HG03469 (cell line): ENCODE measurements around the gene PTCSC3.

ENCODE experiments used
- ATAC-seq: cut with Tn5 transposase; IDR thresholded peaks from one replicate; pipeline ENCODE4 v1.9.1; 2021; ENCODE audit warnings: mild to moderate bottlenecking, moderate library complexity, moderate number of reproducible peaks; ENCODE audit not compliant: unreplicated experiment

PTCSC3 gene

DNA sequence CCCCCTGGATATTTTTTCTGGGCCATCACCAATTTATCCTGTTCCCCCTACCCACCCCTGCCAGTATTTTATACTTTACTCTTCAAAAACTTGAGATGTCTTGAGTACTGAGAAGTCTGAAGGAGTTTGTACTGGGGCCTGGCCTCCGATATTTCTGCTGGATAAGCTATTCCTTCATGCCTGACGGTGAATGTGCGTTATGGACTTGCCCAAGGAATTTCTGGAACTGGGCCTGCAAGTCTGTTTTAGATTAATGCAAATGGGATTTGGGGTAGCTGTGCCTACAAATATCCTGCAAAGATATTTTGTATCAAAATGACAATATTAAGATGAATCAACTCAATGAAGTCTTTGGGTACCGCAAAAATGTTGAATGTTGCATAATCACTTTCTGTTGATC is at the start of gene PTCSC3:
Gene PTCSC3 (minus strand): TSS at position 199 of the 400 bp plus-strand sequence.
- ATAC-seq, result no peak

DNA sequence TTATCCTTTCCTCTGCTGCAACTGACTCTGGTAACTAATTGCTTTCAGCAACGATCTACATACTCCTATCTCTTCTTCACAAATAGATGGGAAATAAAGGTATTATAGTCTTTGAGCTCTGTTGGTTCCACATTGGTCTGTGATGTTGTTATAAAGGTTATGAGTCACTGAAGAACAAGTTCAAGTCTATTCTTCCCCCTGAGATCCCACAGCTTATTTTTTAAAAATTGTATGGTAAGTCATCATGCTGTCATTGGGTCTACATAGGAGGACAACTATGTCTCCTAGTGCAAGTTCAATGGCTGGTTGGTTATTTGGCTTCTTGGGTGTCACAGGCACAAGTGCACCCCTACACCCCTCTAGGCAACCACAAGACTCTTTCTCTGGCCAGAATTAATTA is 49.6 kb upstream of the PTCSC3 start:
- no peak for ATAC-seq

DNA sequence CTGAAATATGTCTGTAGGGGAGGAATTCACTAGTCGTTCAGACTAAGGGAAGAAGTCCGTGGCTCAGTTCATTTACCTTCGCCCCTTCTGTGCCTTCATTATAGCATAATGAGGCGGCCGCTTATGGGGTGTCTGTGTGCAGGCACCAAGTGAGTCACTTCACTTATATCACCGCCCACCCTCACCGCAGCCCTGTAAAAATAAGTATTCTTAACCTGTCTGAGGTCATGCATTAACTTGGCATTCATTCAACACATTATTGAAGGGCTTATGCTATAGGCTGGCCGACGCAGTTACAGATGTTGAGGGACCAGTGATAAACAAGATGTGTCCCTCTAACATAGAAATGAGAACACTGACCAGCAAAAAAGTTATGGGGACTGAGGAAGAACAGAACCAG is 47.7 kb upstream of the PTCSC3 start:
- no peak for ATAC-seq

DNA sequence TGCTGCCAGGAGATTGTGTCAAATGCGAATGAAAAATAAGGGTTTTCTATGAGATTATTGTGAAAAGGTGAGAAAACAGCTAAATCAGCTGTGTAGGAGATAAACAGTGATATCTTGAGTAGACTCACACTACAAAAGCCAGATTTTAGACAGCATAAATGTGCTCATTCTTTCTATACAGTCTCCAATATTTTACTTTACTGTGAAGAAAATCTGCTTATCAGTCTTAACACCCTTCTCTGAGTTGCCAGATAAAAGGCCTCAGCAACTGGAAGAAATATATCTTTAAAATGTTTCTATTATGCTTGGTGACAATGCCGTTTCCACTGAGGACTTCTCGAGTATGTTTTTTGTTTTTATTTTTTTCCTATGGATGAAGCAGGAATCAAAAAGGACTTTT is 47.0 kb upstream of the PTCSC3 start:
- no peak for ATAC-seq

DNA sequence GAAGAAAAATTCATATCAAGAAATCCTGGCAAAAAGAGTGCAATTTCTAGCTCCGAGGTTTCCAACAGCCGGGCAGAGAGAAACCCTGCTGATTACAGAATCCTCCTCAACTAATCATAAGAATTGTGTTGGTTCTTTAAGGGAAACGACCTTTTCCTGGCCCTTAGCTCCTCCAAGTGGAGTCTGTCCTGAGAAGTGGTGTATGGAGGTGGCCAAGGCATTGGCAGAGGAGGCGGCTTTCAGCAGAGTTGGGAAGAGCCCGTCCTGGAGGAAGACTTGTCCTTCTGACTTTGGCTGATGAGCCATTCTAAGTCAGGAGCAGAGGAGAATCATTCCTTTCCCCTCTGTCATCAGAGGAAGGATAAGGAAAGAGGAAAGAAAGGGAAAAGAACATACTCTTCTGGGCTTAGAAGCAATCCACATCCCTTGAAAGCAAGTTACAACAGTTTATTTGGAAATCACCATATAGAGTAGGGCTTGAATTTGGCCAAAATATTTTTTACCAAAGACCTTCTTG is 46.5 kb upstream of the PTCSC3 start:
- ATAC-seq, result no peak

DNA sequence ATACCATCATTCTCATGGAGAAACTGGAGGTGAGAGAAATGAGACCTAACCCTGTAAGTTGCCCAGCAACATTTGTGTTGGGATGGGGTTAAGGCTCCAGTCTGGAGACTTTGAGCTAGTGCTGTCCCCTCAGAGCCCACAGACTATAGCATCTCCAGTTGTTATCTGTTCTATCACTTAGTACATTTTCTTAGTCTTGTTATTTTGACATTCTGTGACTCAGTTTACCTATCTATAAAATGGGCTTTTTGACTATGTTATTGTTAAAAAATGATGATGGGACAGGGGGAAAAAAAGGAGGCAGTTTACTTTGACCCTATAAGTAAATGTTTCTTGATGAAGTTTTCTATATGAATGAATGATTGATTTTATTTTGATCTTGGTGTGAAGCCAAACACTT is 45.8 kb upstream of the PTCSC3 start:
- ATAC-seq, result no peak

DNA sequence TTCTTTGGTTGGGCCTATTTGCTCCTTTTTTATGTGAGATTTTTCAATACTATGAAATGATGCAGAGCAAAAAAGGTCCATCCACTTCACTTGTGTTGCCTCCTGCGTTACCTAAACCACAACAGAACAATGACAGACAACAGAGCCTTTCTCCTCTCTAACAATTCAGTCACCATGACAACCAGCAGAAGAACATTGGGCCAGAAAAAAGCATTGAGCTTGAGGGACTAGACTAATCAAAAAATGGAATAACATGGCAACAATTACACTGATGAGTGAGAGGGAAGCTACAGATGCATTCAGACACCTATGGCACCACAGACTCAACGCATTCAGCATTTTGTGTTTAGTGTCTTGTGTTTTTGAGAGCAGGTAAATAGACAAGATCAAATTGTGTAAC is 44.6 kb upstream of the PTCSC3 start:
- no peak for ATAC-seq

DNA sequence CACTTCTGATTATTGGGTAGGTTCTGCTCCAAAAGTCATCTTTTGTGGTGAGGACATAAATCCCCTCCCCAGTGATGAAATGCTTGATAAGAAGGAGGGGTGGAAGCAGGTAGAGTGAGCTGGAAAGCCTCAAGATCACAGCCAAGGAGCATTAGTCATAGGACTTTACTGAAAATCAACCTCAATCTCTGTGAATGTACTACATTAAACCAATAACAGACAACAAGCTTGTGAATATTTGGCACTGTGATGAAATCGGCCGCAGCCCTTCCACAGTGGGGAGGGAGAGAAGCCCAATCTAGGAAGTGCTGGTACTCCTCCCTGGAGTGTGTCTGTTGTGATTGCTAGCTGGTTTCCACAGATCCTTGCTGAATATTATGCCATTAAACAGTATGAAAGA is 41.2 kb upstream of the PTCSC3 start:
- no peak for ATAC-seq

DNA sequence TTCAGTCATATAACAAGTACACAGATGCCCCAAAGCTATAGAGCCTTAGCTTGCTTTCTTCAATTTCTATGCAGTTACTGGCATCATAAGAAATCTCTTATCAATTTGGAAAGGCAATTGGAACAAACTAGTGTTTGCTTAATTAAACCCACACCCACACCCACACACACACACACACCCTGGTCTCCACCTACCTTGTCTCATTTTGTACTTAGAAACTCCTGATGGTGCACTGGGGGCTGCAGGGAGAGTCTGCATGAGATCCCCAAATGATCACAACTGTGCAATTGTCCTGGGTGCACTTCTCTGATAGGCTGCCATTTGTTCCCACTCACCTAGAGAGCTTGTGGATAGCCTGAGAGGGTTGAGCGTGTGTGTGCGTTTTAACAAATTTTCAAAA is 40.5 kb upstream of the PTCSC3 start:
- no peak for ATAC-seq

DNA sequence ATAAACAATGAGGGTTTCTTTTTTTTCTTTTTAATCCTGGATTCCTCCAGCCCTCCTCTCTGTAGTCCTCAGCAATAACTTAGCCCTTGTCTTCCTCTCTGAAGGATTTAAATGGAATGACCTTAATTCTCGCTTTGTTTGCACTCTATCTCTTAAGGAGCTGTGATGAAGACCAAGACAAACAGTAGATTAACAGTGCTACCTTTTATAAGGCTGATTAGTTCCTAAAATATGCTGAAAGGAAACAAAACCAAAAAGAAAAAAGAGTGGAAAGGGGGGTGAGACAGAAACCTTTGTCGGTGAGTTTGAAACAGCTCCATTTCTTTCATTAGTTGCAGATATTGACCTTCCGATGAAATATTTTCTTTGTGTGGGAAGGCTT is 38.7 kb upstream of the PTCSC3 start:
- ATAC-seq, result no peak

DNA sequence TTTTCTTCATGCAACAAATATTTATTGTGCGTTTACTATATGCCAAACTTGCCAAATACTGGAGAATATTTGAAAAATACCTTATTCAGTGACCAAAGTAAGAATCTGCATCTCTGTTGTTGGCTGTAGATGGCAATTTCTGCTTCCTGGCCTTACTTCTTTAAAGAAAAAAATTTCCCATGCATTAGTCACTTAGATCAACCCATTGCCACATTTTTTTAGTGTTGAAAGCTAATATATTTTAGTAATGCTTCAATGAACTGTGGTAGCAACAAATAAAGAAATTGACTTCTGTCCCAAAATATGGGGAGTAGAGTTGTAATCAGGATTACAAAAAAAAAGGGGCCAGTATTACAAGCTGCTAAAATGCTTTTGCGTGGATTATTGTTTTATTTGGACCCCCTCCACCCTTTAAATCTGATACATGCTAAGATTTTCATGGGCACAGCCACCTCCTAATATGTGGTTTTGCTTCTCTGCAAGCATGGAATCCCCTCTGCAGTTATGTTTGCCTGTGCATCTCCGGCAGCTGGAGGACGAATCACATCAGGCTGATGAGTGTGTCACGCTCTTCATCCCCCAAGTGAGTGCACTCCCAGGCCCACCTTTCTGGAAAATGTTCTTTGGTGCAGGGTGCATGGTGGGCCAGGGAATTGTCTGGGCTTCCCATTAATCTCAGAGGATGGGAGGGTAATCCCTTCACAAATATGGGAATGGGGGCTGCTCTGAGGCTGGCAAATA is 38.1 kb upstream of the PTCSC3 start:
- no peak for ATAC-seq

DNA sequence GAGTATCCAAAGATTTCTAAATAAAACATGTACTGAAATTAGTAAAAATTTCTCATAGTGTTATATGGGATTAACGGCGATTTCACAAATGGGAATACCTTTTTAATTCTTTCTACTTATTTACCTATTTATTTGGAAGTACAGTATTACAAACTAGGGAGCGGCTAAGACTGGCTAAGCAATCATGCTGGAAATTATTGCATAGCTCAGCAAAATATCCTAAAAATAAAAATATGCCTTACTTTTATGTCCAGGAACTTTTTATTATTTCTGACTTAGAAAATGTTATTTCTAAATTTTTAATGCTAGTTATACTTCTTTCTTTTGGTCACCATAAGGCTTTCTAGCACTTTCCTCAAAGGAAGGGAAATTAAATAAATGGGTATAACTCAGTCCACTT is 36.5 kb upstream of the PTCSC3 start:
- no peak for ATAC-seq

DNA sequence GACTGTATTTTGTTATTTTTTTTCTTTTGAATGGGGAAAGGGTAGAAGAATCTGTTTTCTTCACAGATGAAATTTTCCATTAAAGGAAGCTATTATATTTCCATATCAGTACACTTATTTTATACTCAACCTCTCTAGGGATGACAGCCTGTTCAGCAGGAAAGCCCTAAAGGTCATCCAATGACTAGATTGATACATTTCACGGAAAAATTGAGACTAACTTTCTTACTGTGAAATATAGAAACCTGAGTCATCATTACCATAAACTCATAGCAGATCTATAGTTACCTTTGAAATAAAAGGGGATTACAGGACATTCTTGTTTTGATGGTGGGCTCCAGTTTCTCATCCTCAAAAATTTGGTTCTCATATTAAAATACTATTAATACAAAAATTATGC is 36.1 kb upstream of the PTCSC3 start:
- ATAC-seq, result no peak

DNA sequence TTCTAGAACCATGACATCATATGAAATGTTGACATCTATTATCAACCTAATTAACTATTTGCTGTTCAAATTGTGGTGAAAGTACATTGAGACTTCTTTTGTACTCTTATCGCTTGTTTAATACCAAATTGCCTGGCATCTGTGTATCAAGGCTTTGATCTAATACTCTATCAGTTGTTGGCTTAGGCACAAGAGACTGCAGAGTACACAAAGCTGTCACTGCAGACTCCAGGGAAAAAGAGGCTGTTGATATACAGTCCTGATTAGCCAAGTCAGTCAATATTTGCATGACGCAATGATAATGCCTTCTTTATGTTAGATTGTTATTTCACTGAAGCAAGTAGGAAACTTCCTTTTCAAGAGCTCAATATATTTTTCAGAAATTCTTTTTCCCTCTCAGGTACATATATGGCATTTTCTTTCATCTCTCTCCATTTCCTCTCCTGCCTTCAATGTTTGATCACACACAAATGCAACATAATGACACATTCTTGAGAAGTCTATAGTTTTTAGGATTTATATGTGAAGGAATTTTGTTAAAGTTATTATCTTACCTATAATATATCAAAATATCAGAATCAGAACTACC is 32.3 kb upstream of the PTCSC3 start:
- ATAC-seq, result no peak

DNA sequence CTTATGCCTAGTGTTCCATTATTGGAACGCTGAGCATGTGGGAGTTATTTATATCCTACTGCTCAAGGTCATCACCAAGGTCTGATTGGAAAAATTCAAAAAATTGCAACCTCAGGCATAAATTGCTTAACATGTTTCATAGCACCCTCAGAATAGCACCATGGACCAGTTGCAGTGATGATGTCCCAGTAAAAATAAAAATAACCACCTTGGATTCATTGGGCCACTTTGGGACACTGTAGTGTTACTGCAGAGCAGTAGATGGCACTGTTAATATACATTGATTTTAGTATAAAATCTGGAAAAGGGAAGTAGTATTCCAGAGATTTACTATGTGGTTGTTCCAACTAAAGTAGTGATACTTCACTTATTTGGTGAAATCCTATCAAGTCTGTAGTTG is 31.0 kb upstream of the PTCSC3 start:
- ATAC-seq, result no peak

DNA sequence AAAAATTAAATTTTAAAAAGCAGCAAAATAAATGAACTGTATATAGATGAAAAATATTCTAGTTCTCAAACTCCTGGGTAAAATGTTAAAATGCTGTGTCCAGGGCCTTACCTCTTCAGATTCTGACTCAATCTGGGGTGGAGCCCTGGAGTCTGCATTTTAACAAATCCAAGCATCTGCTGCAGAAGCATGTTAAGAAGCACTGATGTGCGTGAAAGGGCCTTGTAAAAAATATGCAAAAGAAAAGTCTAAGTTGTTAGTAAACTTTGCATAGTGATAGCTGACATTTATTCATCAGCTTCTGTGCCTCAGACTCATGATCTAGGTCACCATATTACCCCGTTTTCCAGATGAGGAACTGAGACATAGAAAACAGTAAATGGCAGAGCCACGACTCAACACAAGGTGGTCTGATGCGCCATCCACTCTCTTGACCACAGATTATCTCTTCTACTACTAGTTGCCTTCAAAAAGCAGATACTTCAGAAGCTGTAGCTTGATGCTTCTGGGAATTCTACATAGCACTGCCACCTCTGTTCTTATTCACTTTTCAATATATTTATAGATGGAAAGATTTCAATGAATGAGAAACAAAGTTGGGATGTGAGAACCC is 28.0 kb upstream of the PTCSC3 start:
- no peak for ATAC-seq

DNA sequence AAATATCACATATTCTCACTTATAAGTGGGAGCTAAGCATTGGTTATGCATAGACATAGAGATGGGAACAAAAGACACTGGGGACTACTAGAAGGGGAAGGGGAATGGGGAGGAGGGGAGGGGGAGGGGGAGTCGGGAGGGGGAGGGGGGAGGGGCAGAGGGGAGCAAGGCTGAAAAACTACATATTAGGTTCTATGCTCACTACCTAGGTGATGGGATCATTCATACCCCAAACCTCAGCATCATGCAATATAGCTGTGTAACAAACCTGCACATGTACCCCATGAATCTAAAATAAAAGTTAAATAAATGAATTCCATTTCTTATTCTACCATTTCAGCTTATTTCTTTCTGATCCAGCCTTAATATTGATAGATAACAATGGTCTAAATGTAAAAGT is 21.9 kb upstream of the PTCSC3 start:
- ATAC-seq, result no peak

DNA sequence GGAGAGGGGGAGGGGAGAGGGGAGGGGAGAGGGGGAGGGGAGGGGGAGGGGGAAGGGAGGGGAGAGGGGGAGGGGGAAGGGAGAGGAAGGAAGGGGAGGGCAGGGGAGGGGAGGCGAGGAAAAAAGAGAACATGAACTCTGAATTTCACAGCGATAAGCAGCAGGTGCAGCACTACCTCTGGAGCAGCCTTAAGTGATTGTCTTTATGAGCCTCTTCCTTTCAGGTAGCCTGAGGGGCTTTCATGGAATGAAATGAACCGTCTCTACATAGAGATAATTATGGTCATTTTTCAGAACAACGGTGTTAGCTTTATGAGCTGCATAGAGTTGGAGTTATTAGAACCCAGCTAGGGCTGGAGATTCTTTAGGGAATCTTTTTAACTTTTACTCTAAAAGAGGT is 18.1 kb upstream of the PTCSC3 start:
- no peak for ATAC-seq

DNA sequence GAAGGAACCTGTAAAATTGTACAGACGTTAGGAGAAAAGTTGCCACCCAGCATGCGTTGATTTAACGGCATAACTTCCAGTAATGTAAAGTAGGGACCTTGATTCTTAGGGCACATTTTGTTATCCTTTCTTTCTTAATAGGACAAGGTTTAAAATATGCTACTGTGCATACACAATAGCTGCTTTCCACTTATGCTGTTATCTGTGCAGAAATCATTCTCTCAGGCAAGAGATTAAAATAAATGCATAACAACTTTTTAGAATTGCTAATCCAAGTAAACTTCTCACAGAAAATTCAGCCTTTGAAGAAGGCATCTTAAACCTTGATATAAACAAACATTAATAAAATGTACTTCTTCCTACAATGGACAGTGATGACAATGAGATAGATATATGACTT is 16.0 kb upstream of the PTCSC3 start:
- ATAC-seq, result no peak

DNA sequence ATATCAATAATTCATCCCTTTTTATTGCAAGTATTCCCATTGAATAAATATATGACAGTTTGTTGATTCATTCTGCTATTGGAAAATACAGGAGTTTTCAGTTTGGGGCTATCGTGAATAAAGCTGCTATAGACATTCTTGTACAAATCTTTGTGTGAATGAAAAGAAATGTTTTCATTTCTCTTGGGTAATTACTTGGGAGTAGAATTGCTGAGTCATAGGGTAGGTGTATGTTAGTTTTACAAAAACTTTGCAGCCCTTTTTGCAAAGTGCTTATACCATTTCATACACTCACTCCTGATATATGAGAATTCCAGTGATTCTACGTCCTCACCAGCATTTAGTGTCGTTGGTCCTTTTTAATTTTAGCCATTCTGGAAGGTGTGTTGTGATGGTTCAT is 6.9 kb upstream of the PTCSC3 start:
- no peak for ATAC-seq

DNA sequence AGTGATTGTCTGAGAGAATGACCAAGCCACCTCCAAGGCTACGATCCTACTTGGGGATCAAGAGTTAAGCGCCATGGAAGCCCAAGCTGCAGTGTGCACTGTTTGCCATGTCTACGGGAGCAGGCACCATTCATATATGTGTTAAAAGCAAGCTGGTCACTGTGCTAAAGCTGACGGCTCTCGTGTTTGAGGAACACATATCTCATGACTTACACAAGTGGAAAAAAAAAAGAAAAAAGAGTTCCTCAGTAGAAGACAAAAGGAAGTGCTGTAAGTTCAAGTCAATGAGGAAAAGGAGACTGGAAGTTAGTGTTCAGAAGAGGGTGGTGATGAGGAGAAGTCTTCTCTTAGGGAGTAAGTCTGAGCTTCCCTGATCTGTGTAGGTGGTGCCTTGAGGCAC is 4.9 kb upstream of the PTCSC3 start:
- no peak for ATAC-seq

DNA sequence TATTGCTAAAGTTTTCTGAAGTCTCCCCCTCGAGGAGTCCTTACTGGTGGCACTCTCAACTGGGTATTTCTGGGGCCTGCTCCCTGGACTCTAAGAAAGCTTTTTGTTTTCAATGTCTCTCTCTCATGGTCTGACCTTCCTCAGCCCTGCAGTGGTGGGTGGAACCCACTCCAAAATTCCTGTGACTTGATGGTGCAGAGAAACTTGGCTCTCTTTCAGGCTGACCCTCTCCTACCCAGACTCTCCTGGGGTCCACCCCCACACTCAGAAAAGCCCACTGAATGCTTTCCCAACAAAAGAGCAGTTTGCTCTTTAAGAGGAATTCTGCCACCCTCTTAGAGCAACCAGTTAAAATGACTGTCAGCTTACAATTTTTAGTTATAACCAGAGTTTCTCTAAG is 967 bp upstream of the PTCSC3 start:
- ATAC-seq, result no peak
